Stimulated activated CD4-positive, alpha-beta T cell treated with anti-CD3 and anti-CD28 coated beads, Interleukin-1b, Interleukin-23, amount 100 ng/mL, for 4 hours (primary cell): ENCODE data around the gene ABCC12.

Source experiments
- DNase-seq, 2 donors: peaks; one replicate each; pipeline ENCODE4 v3.0.0-alpha.2; 2020; ENCODE audit warnings: low read depth in 2 of 2

Gene ABCC12

DNA sequence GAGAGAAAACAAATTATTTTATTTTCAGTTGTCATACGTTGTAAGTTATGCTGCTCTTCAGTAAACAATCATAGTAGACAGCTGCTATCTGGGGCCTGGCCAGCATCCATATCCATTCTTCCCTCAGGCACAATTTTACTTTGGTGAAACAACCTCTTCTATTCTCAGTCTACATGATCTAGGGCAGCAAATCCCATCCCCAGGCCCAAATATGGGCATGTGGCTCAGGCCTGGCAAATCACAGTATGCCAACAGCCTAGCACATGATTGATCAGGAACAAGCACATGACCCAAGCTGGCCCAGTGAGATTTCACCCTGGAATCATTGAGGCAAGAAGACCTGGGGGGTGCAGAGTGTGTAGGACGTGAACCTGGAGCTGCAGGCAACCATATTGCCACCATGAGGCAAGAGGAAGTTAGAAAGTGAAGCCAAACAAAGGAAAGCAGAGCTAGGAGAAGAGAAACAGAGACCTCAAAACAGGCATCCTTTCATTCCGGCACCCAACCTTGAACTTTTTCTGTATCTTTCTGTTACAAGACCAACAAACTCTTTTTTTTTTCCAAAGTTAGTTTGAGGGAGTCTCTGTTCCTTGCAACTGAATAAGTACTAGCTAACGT is 10.3 kb upstream of the ABCC12 start:
- DNase-seq, result no peak

DNA sequence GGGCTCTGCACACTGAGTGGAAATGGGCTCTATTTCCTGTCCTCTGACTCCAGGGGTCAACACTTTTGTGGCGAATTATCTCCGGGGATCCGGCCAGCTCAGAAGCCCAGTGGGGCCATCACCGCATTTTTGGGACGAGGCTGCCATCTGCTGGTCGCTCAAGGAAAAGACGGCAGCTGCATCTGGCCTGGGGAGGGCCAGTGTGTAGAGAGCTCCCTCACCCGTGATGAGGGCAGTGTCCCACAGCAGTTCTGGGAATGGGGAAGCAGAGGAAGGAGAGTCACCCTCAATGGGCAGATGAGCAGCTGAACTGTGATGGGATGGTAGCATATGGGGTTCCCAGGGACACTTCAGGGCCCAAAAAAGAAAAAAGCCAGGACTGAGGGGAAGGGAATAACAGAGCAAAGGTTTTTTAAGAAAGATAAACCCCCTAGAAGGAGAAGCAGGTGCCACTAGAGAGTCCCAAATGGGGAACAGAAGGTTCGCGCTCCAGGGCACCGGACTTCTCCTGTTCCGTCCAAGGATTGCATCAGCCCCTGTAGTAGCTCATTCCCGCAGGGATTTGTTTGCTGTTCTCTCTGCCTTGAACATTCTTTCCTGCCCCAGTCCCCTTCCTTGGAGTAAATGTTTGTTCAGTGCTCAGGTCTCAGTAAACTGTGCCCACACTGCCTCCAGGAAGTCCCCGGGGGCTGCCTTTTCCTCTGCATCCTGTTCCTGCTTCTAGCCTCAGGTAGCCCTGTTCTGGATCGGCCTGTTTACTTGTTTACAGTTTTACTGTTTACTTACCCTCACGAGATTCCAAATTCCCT is 9.3 kb upstream of the ABCC12 start:
- DNase-seq, result peak; percentile 63 to 65

DNA sequence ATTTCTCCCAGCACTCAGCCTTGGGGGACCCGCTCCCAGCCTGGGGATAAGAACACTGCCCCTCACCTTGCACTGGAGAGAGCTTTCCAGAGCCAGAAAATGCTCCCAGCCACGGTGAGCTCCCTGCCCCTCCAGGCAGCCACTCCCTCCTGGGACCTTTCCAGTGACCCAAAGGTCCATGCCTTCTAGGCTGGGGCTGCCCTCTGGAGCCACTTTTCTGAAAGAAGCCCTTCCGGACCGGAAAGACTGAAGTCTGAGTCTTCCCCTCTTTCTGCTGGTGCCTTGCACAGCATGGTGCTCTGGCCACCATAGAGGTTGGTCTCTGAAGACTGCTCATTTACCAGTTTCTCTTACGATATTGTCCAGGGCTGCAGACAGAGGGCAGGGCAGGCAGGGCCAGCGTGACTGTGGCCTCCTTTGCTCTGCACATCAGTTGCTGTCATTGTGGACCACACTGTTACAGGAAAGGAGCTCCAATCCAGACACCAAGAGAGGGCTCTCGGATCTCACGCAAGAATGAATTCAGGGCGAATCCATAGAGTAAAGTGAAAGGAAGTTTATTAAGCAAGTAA is 7.1 kb upstream of the ABCC12 start:
- no peak for DNase-seq

DNA sequence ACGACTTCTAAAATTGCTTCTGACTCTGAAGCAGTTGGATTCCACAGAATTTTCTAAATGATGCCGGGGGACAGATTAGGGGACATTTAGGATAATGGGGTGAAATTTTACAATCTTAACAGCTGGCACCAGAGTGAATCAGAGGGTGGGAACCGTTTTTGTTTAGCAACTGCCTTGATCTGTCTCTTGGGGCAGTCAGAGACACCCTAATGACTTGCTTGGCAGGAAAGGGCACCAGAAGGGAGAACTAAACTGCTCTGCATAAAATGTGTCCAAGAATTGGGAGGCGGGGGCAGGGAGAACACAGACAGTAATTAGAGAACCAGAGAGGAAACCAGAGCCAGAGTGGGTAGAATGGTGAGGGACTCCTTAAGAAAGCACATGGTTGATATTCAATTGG is 6.1 kb upstream of the ABCC12 start:
- DNase-seq, result no peak

DNA sequence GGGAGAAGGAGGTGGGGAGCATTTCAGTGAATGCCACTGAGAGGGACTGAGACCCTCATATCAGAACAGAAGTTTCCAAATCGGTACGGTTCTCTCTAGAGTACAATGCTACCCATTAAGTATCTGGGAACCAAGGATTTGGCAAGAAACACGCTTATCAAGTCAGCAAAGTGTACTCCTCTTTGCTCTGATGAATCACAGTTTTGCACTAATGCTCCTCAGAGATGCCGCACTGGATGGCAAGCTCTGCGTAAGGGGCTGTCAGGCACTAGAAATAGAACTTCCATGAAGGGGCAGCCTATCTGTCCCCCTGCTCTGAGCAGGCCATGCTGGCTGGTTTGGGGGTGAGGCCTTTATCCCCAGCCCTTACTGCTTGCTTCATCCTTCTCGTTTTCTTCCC is 4.8 kb upstream of the ABCC12 start:
- DNase-seq, result no peak

DNA sequence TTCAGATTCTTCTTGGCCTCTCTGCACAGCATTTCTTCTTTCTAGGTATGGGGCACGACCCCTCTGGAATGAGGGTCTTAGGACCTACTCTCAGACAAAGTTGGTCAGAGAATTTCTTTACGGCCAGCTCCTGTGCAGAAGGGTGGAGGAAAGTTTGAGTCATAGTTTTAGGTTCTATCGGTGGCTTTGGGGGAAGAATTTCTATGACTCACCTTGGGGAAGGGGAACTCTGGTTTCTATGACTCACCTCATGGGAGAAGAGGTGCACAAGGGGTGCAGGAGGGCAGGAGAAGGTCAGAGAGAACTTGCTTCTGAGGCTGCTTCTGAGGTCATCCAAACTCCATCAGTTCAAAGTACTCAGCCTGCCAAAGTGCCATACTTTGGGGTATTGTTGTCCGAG is 2.5 kb upstream of the ABCC12 start:
- DNase-seq, result peak in 1 of 2 donors; percentile 8

DNA sequence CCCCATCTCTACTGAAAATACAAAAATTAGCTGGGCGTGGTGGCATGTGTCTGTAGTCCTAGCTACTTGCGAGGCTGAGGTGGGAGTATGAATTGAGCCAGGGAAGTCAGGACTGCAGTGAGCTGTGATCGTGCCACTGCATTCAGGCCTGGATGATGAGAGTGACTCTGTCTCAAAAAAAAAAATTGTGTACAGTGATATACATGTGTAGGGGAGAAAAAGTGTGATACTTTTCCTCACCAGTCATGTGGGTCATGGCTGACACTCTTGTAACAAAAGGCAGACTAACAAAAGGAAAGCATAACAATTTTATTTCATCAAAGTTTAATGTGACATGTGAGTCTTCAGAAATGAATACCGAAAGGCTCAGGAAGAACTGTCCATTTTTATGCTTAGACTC is 2.0 kb upstream of the ABCC12 start:
- DNase-seq, result no peak

DNA sequence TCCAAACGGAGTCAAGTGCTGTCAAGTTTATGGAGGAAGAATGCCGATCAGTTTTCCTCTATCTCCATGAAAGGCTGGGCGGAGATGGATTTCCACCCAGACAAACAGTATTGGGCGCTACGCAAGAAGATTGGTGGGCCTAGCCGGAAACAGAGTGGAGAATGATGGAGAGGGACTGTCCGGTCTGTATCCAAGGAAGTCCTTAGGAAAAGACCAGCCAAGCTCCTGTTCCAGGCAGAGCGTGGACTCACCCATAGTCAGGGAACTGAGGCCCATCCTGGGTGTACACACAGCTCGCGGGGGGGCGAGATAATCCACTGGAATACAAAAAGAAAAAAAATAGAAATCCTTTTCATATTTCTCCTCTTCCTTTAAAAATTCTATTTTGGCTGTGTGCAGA is 1.5 kb upstream of the ABCC12 start:
- DNase-seq, result no peak

DNA sequence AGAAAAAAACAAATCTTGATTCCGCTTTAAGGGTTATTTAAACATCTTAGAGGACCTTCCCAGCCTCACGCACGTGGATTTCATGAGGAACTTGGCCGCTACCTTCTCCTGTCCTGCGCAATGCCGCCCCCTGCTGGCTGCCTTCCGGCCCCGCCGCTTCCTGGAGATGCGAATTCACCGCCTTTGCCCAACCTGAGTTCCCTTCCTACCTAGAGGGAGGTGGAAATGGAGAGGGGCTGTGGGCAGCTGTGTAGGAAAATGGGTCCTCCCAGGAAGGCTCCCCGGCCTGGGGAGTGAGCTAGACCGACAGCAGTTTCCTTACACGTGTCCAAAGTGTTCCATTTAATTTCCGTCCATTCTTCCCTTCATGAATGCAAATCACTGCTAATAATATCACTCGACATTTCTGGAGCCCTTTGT is 1.0 kb upstream of the ABCC12 start:
- DNase-seq, result peak; percentile 85 to 88

DNA sequence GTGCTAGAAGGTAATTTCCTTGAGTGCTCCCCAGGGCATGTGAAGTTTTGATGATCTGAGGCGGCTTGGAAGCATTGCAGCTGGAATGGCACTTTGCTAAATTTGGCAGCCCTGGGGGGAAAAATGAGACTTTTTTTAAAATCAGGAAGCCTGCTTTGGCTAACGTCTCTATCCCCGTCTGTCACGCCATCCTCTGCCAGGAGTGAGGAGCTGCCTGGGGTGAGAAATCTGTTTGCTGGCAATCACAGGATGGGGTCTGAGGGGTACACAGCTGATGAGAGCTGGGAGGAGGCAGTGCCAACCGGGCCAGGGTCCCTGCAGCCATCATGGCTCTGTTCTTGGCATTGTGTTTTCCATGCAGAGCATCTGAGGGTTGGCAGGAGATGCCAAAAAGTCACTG is 2.0 kb downstream of the ABCC12 start:
- DNase-seq, result no peak

DNA sequence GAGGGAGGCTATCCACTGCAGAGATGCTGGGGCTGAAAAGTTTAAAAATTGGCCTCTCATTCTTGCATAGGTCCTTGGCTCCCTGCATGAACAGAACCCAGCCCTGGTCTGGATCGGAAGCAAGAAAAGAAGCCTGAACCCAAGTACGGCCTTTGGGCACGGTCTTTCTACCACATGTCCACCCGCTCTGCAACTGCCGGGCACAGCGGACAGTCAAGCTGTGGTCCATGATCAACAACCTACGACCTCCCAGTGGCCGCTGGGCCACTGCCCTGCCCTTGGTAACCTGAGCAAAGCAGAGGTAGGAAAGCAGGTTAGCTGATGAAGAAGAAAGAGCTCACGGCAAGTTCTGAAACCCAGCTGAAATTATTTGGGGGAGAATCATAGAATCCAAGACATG is 3.6 kb downstream of the ABCC12 start:
- no peak for DNase-seq

DNA sequence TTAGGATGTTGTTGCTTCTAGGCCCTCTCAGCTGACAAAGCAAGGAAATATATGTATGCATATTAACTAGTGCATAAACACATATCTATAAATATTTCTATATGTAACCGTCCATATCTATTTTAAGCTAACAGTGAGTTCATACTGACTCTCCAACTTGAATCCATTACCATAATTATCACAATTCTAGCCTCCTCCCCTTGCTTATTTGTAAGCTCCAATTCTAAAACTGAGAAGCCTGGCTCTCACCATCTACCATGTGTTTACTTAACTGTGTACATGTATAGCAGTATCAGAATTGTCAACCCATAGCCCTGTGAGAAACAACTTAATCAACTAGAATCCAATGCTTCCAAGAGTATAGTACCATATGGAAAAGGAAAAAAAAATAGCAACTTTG is 5.1 kb downstream of the ABCC12 start:
- no peak for DNase-seq

DNA sequence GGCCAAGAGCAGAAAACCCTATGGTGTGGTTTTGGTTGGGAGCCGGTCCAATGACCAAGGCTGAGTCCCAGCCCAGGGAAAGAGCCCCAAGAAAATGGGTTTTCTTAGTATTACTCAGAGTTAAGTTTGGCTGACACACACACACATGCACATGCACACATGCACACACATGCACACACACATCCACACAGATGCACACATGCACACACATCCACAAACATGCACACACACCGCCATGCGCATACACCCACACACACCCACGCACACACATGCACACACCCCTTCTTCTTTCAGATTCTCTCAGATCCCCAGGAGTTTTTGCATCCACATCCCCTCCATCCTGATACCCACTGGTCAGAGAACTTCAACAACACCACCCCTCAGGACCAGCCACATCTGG is 9.1 kb downstream of the ABCC12 start:
- DNase-seq, result no peak

DNA sequence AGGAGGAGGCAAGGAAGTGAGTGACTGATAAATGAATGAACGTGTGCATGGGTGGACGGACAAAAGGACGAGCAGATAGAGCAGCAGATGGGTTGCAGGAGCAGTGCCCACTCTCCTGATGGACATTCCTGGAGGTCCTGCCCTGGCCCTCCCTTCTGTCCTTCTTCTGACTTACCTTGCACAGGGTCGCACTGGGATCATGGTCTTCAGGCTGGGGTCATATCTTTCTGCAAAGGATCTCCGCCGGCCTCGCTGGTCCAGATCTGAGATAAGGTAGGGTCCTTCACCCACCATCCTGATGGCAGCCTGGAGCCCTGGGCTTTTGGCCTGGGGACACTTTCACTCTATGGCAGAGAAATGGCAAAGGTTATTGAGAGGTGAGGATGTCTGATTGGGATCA is 9.7 kb downstream of the ABCC12 start:
- no peak for DNase-seq

DNA sequence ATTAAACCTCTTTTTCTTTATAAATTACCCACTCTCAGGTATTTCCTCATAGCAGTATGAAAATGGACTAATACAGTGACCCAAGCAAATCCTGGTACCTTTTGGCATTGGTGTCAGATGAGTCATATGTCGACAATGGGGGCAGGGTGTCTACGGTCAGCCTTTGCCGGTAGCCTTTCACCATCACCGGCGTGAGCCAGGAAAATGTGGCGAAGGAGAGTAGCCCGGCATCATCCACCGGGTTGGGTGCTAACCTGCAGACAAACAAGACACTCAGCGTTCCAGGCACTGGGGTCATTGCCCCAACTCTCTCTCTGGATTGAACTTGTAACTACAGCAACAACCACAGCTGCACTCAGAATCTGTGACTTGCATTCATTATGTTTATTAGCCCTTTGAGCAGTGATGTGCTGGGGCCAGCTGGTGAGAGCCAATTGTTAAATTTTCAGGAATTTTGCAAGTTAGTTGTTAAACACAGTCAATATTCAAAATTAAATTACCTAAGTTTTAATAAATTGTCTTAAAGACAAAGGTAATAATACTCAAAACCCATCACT is 11.9 kb downstream of the ABCC12 start:
- no peak for DNase-seq

DNA sequence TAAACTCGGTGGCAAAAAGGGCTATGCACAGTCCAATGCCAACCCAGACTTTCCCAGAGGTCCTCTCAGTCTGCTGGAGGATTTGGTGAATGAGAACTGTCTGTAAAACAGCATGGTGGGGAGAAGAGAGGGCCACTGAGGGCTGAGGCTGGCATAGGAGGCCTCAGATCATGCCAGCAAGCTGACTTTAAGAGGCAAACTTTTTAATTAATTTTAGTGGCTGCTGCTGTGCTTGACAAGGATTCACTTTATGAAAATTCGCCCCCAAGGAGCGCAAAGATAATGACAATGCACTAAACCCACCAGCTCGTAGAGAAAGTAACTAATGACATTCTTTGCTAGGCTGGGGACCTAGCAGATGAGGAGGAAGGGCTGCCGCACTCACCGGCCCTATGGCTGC is 15.0 kb downstream of the ABCC12 start:
- DNase-seq, result no peak

DNA sequence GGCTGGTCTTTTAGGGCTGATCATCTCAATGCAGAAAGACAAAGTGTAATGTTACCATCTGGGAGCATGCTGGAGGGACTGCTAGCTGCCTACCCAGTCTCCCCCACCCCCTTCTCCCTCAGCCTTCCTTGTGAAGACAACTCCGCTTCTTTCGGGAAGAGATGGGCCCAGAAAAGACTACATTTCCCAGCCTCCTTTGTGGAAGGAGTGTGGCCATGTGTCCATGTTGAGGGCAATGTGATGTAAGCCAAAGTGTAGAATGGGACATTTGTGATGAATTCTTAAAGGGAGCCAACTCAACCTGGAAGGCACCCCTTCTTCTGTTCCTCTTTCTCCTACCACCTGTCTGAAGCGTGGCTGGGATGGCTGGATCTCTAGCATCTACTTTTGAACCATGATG is 16.3 kb downstream of the ABCC12 start:
- DNase-seq, result no peak

DNA sequence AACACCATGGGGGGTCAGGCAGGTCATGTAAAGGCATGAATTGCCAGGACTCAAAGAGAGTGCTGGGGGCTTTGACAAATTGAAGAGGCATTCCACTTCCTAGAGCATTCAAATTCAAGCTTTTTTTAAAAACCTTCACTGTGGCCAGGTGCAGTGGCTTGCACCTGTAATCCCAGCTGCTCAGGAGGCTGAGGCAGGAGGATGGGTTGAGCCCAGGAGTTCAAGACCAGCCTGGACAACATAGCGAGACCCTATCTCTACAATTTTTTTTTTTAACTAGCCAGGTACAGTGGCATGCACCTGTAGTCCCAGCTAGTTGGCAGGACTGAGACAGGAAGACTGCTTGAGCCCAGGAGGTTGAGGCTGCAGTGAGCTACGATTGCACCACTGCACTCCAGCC is 17.2 kb downstream of the ABCC12 start:
- DNase-seq, result no peak

DNA sequence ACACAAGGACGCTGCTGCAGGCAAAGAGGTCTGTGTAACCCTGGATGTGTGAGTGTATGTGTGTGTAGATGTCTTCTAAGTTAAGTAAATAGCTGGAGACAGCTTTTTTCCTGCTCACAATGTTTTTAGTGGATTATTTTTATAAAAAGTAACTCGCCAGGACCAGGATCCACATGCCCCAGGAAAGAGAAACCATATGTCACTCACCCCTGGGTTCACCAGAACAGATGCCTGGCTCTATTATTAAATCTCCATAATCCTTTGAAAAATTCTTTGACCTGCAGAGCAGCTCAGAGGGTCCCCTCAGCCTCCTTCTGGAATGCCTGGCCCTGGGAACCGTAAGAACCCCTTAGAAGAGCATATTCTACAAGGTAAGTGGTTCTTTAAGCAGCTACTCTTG is 18.0 kb downstream of the ABCC12 start:
- no peak for DNase-seq

DNA sequence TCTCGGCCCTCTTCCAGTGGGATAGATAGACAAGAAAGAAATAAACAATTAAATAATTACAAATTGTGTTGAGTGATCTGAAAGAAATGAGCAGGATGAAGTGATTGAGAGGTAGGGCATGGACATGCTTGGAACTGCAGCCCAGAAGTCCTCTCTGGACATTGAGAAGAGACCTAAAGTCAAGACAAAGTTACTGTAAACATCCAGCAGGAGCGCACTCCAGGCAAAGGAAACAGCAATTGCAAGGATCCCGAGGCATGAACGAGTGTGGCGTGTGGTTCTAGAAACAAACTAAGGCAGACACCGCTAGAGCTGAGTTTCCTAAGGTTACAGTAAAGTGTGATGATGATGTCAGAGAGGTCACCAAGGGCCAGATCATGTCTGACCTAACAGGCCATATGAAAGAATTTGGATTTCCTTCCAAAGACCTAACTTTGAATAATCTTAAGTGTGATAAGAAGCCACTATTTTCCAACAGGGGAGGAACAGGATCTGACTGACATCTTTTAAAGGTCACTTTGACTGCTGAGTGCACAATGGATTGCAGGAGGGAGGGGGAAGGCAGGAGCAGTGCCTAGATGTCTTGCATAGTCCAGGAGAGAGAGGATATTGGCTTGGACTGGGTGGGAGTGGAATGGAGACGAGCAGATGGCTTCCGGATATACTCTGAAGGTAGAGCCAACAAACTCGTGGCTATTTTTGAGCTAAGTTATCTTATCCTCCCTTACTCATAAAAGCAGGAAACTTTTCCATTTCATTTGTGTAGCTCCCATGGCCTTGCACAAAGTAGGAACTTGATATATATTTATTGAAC is 19.0 kb downstream of the ABCC12 start:
- no peak for DNase-seq

DNA sequence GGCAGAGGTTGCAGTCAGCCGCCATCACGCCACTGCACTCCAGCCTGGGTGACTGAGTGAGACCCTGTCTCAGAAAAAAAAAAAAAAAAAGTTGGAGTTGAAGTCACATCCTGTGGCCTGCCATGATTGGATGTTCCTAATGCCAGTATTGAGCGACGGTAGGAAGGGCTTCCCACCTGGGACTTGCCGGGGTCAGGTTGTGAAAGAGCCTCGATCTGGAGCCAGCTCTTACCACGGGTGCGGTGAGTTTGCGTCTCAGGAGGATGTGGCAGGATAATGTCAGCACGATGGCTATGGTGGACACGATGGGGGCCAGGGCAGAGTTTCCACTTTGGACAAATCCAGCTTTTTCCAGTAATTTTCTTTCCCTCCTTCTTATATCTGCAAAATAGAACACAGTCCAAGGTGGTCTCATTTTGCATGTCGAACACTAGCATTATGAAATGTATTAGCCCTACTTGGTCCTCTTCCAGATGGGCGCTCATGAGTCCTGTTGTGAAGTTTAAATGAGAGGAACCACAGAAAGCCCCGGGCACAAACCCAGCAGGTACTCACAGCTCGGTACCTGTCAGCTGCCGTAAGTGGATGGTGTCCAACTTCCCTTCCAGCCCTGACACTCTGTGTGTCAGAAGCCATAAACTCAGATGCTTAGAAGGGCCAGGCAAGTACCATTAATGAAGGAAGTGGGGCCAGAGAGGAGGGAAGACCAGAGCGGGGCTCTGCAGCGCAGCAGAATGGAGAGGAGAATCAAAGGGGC is 22.2 kb downstream of the ABCC12 start:
- DNase-seq, result no peak
